Posterior cingulate gyrus (tissue), 11 donors: ENCODE results near the gene SPRTN.

Experiments used
- DNase-seq, 10 donors: peaks; one replicate each; pipeline versions ENCODE4 v3.0.0 to v3.0.0-alpha.2; 2020 to 2021; ENCODE audit warnings: mixed read lengths in 3 of 10
- intact Hi-C: fragments of 100-400 bp; cut with DNase I; formaldehyde crosslinking; loops from one replicate; pipeline ENCODE4 v1.15.1; 2023

SPRTN gene

DNA sequence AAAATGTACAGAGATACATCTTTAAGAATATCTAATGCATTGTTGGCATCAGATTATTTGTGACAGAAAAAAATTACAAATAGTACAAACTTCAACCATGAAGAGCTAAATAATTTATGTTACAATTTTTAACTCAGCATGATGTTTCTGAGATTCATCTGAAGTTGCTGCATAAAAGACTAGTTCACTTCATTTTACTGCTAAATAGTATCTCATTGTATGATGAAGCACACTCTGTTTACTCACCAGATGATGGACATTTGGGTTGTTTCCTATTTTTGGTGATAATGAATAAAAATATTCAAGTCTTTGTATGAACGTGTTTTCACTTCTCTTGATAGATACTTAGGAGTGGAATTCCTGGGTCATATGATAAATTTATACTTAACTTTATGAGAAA is 63.4 kb downstream of the SPRTN start:
- DNase-seq: no peak
- intact Hi-C loops: no loop called here

GRCh38 chr1:231404318-231404717 is 66.2 kb downstream of the SPRTN start:
- intact Hi-C loops: no loop called here
- DNase-seq: no peak
